ENCODE results near the gene LRIT2. TPM values are rescaled to one million over a fixed set of nuclear protein-coding genes. Genes with fewer than 3 reads are reported as not detected.

The LRIT2 gene
- total RNA-seq, 1 experiment from 2014 or later: not detected

DNA sequence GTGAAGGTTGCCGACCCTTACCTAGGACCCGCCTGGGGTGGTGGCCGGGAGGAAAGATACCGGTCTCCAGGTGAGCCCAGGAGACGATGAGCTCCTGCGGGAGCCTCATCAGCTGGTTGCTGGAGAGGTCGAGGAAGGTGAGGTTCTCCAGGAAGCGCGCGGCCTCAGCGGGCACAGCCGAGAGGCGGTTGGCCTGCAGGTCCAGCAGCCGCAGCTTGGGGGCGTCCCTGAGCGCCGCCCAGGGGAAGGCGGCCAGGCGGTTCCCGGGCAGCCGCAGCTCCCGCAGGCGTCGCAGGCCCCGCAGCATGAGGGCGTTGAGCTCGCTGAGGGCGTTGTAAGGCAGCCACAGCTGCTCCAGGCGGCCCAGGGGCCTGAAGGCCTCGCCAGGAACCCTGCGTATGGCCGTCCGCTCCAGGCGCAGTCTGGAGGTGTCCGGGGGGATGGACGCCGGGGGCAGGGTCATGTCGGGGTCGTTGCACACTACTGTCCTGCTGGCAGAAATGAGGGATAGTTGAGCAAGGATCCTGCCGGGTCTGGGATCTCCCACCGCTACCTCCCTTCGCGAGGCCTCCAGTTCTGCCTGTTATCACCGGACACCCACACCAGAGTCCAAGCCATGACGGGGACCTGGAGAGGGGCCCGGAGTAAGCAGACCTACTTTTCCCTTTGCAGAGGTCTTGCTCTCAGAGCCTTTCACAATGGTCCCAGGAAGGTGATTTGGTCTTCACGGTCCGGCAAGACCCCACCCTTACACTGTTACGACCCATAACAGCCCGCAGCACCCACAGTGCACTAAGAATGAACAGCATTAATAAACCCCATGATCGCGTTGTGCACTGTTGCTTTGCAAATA lies 12.1 kb upstream of the LRIT2 start:
- Mint-ChIP-seq H3K36me3 (ENCODE audit: insufficient read depth, unreplicated experiment) (no peaks in the 10 kb centered on the region), H3K4me1 (ENCODE audit: low read depth, unreplicated experiment) (no peaks in the 10 kb centered on the region), H3K4me3 (ENCODE audit: low read depth, unreplicated experiment) (no peak overlapping the region), H3K27me3 (ENCODE audit: unreplicated experiment) (peaks cover 32% of the 10 kb centered on the region), H3K27ac (ENCODE audit: unreplicated experiment) (no peak overlapping the region), H3K9me3 (ENCODE audit: low read depth, unreplicated experiment) (no peaks in the 10 kb centered on the region)
- no TSS peak for BruUV-seq (replicated peaks)
- DNase-seq: no peak
- CTCF ChIA-PET: no interaction called here
- TF ChIP-seq, protein P1, sequence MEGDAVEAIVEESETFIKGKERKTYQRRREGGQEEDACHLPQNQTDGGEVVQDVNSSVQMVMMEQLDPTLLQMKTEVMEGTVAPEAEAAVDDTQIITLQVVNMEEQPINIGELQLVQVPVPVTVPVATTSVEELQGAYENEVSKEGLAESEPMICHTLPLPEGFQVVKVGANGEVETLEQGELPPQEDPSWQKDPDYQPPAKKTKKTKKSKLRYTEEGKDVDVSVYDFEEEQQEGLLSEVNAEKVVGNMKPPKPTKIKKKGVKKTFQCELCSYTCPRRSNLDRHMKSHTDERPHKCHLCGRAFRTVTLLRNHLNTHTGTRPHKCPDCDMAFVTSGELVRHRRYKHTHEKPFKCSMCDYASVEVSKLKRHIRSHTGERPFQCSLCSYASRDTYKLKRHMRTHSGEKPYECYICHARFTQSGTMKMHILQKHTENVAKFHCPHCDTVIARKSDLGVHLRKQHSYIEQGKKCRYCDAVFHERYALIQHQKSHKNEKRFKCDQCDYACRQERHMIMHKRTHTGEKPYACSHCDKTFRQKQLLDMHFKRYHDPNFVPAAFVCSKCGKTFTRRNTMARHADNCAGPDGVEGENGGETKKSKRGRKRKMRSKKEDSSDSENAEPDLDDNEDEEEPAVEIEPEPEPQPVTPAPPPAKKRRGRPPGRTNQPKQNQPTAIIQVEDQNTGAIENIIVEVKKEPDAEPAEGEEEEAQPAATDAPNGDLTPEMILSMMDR (IDR thresholded peaks at IDR 0.05; ENCODE audit: unreplicated experiment): no peak
- intact Hi-C loops (cut with micrococcal nuclease; ENCODE audit: unreplicated experiment): no loop called here

DNA sequence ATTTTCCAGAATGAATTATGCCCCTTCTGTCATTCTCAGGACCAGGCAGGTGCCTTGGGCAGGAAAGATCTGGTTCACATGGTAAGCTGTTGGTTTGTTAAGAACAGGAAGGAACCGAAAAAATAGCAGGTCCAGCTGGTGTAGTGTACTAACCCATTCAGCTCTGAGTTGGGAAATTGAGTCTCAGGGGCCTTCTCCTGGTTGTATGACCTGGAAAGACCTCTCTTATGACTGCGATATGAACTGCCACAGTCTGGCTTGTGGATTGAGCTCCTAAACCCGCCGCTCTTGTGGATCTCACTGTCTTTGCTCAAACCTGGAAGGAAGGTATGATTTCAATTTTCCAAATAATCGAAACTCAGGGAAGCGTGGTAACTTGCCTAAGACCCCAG lies 11.5 kb upstream of the LRIT2 start:
- Mint-ChIP-seq H3K36me3 (ENCODE audit: insufficient read depth, unreplicated experiment) (no peaks in the 10 kb centered on the region), H3K4me3 (ENCODE audit: low read depth, unreplicated experiment) (no peak overlapping the region), H3K4me1 (ENCODE audit: low read depth, unreplicated experiment) (no peaks in the 10 kb centered on the region), H3K27ac (ENCODE audit: unreplicated experiment) (no peak overlapping the region), H3K9me3 (ENCODE audit: low read depth, unreplicated experiment) (no peaks in the 10 kb centered on the region), H3K27me3 (ENCODE audit: unreplicated experiment) (peaks cover 31% of the 10 kb centered on the region)
- CTCF ChIA-PET: no interaction called here
- TF ChIP-seq, protein P1 (IDR thresholded peaks at IDR 0.05; ENCODE audit: unreplicated experiment): no peak
- DNase-seq: no peak
- no TSS peak for BruUV-seq (replicated peaks)
- intact Hi-C loops (cut with micrococcal nuclease; ENCODE audit: unreplicated experiment): no loop called here

DNA sequence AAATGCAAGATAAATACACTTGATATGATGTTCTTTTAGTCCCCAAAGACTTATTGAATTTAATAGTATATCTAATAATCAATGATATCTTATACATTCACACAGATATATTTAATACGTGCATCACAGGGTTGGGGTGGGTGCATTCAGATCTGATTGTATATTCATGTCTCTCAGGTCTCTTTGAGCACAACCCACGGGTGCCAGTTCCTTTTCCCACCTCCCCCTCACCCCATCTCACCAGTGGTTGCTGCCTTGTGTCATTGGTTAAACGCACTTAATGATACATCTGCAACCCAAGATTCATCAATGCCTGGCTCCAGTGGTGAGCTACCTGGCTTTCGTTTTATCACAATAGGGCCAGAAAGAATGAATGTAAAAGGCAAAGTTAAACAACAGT lies 9.8 kb upstream of the LRIT2 start:
- Mint-ChIP-seq H3K4me1 (ENCODE audit: low read depth, unreplicated experiment) (no peaks in the 10 kb centered on the region), H3K36me3 (ENCODE audit: insufficient read depth, unreplicated experiment) (no peaks in the 10 kb centered on the region), H3K9me3 (ENCODE audit: low read depth, unreplicated experiment) (no peaks in the 10 kb centered on the region), H3K27me3 (ENCODE audit: unreplicated experiment) (peaks cover 35% of the 10 kb centered on the region), H3K4me3 (ENCODE audit: low read depth, unreplicated experiment) (no peak overlapping the region), H3K27ac (ENCODE audit: unreplicated experiment) (no peak overlapping the region)
- no peak for DNase-seq
- TF ChIP-seq, protein P1 (IDR thresholded peaks at IDR 0.05; ENCODE audit: unreplicated experiment): no peak
- CTCF ChIA-PET: no interaction called here
- BruUV-seq (replicated peaks): no TSS peak
- intact Hi-C loops (cut with micrococcal nuclease; ENCODE audit: unreplicated experiment): no loop called here

DNA sequence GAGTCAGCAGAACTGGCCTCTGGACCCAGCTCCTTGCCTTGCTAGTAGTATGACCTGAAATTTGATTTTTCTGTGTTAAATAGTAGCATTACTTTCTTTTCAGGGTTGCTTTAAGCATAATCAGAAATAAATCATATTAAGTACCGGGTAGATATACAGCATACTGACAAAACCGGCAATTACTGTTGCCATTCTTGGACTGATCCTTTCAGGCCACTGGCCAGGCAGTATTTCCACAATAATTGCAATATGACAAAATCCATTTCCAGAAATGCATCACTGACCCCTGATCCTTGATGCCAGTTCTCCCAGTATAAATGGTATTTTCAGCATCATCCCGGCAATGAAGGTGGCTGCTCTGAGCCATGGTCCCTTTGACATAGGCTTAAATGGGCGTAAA lies 9.1 kb upstream of the LRIT2 start:
- no peaks in the 10 kb centered on the region for H3K4me1 Mint-ChIP-seq (ENCODE audit: low read depth, unreplicated experiment)
- H3K27ac Mint-ChIP-seq (ENCODE audit: unreplicated experiment): no peak overlapping the region
- peaks cover 35% of the 10 kb centered on the region for H3K27me3 Mint-ChIP-seq (ENCODE audit: unreplicated experiment)
- H3K9me3 Mint-ChIP-seq (ENCODE audit: low read depth, unreplicated experiment): no peaks in the 10 kb centered on the region
- DNase-seq: no peak
- no peaks in the 10 kb centered on the region for H3K36me3 Mint-ChIP-seq (ENCODE audit: insufficient read depth, unreplicated experiment)
- no TSS peak for BruUV-seq (replicated peaks)
- H3K4me3 Mint-ChIP-seq (ENCODE audit: low read depth, unreplicated experiment): no peak overlapping the region
- intact Hi-C loops (cut with micrococcal nuclease; ENCODE audit: unreplicated experiment): no loop called here
- TF ChIP-seq, protein P1 (IDR thresholded peaks at IDR 0.05; ENCODE audit: unreplicated experiment): no peak
- CTCF ChIA-PET: no interaction called here

Data from Calu3 (cell line).